Activated CD4-positive, alpha-beta T cell treated with anti-CD3 and anti-CD28 coated beads, Interleukin-2, Interleukin-6, amounts not matched to agents 100 ng/mL and 50 ng/mL, durations not matched to agents 16 hours and 8 hours (primary cell): ENCODE results near the gene ORAI3.

Experiments
- DNase-seq: peaks from one replicate; pipeline ENCODE4 v3.0.0-alpha.2; 2020

Gene ORAI3

GRCh38 chr16:30974348-30974747 lies 25.5 kb downstream of the ORAI3 start:
- no peak for DNase-seq

DNA sequence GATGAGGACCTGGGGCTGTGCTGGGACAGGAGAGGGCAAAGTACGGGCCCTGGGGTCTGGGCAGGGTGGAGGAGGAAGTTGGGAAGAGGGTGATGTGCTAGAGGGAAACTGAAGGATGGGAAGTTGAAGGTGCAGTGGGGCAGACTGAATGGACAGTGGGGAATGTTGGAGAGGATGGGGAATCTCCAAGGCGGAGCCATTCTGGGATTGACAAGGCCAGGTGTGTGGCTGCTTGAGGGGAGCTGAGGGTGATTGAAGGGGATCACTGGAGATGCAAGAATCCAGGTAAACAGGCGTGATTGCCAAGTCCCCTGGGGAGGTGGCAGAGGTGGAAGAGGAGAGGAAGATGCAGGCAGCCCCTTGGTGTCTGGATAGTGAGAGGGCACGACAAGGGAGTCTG lies 27.6 kb downstream of the ORAI3 start:
- no peak for DNase-seq

GRCh38 chr16:30977502-30977901 lies 28.6 kb downstream of the ORAI3 start:
- DNase-seq = peak; percentile 36

DNA sequence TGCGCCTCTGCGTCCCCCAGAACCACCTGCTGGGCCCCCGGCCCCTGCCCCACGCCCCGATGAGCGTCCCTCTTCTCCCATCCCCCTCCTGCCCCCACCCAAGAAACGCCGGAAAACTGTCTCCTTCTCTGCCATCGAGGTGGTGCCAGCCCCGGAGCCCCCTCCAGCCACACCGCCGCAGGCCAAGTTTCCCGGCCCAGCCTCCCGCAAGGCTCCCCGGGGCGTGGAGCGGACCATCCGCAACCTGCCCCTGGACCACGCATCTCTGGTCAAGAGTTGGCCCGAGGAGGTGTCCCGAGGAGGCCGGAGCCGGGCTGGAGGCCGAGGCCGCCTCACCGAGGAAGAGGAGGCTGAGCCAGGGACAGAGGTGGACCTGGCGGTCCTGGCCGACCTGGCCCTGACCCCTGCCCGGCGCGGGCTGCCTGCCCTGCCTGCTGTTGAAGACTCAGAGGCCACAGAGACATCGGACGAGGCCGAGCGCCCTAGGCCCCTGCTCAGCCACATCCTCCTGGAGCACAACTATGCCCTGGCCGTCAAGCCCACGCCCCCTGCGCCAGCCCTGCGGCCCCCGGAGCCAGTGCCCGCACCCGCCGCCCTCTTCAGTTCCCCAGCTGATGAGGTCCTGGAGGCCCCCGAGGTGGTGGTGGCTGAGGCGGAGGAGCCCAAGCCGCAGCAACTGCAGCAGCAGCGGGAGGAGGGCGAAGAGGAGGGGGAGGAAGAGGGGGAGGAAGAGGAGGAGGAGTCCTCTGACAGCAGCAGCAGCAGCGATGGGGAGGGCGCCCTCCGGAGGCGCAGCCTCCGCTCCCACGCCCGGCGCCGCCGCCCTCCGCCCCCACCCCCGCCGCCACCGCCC lies 30.5 kb downstream of the ORAI3 start:
- no peak for DNase-seq

DNA sequence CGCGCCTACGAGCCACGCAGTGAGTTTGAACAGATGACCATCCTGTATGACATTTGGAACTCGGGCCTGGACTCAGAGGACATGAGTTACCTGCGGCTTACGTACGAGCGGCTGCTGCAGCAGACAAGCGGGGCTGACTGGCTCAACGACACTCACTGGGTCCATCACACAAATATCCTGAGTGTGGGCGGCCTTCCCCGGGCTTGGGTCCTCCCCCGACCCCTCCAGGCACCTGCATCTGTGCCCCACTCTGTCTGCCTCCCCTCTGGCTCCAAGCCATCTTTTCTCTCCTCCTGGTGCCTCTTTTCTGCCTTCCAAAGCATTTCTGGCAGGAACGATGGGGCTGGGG lies 31.1 kb downstream of the ORAI3 start:
- no peak for DNase-seq

DNA sequence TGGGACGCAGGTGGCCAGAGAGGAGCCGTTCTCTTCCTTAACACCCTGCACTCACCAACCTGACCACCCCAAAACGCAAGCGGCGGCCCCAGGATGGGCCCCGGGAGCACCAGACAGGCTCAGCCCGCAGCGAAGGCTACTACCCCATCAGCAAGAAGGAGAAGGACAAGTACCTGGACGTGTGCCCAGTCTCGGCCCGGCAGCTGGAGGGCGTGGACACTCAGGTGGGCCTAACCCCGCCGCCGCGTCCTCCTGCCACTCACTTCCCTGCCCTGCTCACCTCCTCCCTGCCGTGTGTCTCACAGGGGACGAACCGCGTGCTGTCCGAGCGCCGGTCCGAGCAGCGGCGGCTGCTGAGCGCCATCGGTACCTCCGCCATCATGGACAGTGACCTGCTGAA lies 31.6 kb downstream of the ORAI3 start:
- no peak for DNase-seq

GRCh38 chr16:30980959-30981358 lies 32.1 kb downstream of the ORAI3 start:
- no peak for DNase-seq

DNA sequence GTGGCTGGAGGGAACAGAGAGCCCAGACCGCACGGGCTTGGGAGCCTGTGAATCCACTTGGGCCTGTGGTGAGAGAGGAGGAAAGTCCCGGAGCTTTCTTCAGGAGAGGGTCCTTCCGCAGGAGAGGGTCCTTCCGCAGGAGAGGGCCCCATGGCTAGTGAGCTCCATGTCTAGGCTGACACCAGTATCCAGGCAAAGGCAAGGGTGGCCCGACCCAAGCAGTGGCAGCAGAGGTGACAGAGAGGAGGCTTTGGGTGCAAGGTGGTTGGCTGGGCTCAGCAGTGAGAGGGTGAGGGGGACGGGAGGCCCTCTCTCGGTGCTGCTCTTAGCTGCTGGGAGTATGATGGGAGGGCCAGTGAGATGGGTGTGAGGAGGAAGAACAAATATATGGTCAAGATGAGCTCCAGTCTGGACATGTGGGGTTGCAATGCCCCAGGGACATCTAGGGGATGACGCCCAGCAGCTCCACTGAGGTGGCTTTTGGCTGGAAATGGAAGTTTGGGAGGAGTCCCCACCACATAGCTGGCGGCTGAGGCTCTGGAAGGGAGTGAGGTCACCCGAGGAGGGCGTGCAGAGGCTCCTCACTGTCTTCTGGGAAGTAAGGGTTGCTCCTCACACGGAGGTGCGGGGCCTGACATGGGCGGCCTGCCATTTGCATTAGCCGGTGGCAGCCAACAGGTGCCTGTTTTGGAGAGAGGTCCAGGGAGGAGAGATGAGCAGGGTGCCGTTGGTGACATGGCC lies 33.9 kb downstream of the ORAI3 start:
- DNase-seq = no peak

GRCh38 chr16:30983289-30983889 lies 34.5 kb downstream of the ORAI3 start:
- no peak for DNase-seq

DNA sequence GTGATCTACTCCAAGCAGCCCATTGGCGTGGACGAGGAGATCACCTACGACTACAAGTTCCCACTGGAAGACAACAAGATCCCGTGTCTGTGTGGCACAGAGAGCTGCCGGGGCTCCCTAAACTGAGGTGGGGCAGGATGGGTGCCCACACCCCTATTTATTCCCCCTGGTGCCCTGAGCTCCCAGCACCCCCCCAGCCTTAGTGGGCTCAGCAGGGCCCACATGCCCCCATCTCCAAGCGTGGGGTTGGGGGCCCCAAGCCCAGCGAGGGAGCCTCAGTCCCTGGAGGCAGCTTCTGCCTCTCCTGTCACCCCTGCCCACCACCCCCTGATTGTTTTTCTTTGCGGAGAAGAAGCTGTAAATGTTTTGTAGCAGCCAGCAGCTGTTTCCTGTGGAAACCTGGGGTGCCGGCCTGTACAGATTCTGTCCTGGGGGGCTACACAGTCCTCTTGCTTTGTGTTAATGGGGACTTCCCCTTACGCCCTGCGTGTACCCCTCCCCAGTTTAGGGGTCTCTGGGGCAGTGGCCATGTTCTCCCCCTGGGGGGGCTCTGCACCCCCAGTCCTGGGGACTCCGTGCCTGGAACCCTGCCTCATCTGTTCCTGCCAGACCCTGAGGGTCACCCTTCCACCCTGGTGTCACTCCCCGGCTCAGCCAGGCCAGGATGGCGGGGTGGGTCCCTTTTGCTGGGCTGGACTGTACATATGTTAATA lies 35.2 kb downstream of the ORAI3 start:
- no peak for DNase-seq

- peak; percentile 90 for DNase-seq
Observed at GRCh38 chr16:30984669-30985400, 36.0 kb downstream of the ORAI3 start, which contains the start of gene HSD3B7. Gene HSD3B7 (plus strand): TSS chr16:30985207. CDS start chr16:30985659, 452 bp downstream.

DNA sequence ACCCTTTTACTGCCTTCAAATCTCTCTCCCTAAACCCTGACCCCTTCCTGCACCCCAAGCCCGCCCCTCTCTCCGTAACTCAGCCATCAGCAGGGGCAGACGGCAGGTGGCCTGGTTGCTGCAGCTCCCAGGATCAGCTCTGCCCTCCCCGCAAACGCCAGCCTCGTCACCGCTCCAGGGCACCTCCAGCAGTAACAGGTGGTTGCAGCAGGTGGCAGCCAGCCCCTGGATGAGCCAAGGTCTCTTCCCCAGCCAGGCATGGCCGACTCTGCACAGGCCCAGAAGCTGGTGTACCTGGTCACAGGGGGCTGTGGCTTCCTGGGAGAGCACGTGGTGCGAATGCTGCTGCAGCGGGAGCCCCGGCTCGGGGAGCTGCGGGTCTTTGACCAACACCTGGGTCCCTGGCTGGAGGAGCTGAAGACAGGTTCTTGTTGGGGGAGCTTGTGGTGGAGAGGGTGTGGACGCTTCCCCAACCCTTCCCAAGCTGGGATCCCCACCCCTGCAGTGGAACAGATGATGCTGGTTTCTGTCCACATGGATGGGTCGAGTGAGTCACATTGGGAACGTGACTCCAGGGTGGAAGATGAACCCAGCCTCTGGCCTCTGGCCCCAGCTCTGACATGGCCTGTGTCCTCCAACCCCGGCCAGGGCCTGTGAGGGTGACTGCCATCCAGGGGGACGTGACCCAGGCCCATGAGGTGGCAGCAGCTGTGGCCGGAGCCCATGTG lies 36.7 kb downstream of the ORAI3 start:
- no peak for DNase-seq

DNA sequence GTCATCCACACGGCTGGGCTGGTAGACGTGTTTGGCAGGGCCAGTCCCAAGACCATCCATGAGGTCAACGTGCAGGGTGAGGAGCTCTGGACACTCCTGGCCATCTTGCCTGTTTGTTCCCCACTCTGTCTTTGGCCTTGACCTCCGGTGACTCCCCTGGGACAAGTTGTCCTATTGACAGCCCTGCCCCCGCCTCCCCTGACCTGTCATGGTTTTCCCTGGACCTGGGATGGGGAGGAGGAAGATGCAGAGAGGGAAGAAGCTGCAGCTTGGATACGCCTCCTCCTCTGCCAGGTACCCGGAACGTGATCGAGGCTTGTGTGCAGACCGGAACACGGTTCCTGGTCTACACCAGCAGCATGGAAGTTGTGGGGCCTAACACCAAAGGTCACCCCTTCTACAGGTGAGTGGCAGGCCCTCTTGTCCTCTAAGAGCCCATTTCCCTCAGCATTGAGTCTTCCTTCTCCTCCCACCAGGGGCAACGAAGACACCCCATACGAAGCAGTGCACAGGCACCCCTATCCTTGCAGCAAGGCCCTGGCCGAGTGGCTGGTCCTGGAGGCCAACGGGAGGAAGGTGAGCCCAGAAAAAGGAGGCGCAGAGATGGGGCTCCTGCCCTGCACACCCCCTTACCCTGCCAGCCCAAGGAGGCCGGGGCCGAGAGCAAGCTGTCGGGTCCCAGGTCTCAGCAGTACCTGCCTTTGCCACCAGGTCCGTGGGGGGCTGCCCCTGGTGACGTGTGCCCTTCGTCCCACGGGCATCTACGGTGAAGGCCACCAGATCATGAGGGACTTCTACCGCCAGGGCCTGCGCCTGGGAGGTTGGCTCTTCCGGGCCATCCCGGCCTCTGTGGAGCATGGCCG lies 37.5 kb downstream of the ORAI3 start:
- no peak for DNase-seq

GRCh38 chr16:30987581-30988190 lies 38.8 kb downstream of the ORAI3 start:
- no peak for DNase-seq

DNA sequence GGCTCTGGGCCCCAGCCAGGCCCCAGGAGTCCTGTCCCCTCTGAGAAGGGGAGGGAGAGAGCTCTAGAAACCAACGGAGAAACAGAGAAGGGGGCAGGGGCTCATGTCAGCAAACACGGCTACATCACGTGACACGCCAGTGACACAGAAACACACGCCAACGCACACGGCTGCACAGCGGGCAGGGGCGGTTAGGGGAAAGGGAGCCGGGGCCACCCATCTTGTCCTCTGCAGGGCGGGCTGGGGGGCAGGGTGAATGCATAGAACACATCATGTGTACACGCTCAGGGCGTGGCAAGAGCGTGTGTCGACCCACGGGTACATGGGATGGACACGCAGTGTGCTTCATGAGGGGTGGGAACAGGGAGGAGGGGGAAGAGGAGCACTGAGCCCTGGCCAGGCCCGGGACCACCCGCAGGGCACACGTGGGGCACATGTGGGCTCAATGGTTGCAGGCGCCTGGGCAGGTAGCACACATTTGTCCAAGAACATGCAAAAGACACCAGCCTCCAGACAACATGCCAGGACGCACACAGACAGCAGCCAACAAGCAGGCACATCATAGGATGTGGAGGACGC lies 40.7 kb downstream of the ORAI3 start:
- no peak for DNase-seq

GRCh38 chr16:30990105-30990504 lies 41.2 kb downstream of the ORAI3 start:
- DNase-seq = no peak

GRCh38 chr16:30991052-30991451 lies 42.2 kb downstream of the ORAI3 start:
- no peak for DNase-seq

DNA sequence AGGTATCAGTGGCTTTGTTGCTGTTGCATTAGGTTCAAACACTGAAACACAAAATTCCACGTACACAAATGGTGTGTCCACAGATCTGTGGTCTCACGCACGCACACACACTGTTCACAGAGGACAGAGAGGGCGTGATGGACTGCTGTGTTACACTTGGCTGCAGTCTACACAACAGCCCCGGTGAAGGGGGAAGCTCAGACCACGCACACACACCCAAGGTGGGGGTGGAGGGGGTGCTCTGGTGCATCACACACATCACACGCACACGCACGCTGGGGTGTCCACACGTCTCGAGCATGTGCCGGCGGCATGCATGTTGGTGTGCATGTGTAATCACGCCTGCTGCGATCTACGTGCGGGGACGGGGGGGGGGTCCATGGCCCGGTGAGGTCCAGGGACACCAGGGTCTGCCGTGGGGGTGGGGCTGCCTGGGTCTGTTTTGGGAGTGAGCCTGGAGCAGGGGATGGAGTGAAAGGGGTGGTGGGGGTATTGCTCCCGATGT lies 43.5 kb downstream of the ORAI3 start:
- DNase-seq = no peak

DNA sequence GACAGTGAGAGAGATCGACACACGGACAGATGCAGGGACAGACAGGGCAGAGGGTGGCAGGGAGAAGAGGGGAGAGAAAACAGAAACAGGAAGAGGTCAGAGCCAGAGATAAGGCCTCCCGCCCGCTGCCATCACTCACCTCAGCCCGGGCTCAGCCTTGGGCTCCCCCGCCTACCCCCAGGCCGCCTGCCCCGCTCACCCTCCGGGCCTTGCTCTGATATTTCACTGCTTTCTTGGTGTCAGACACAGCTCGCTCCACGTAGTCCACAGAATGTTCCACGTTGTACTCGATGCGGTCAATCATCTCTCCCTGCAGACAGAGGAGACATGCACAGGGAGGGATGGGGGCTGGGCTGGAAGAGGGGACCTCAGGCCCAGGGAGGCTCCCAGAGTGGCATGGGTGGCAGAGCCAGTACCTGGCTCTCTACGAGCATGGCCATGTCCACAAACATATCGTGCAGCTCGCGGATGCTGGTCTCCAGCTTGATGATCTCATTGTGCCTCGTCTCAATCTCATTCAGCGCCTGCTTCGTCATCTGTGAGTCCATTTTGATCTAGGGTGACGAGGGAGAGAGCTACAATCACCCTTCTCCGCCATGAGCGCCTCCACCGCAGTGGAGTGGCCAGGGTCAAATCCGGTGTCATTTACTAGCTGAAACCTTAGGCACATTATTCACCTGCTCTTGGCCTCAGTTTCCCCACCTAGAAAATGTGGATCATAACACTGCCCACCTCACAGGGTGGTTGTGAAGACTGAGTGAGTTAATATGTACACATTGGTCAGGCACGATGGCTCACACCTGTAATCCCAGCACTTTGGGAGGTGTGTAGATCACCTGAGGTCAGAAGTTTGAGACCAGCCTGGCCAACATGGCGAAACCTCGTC lies 44.3 kb downstream of the ORAI3 start:
- DNase-seq = no peak
